Breast epithelium (tissue), 4 donors: ENCODE results near the gene KIF27. TPM values are rescaled to one million over a fixed set of nuclear protein-coding genes. Genes with fewer than 3 reads are reported as not detected.
"Not testable (repeated sequence)": the region's sequence is repeated elsewhere in the genome, so short reads cannot be mapped to it uniquely, and the experiment has no call there.

Source experiments
- DNase-seq, 2 donors: peaks; one replicate each; pipeline ENCODE4 v3.0.0-alpha.2; 2019; ENCODE audit warnings: low spot score in 2 of 2
- H3K27ac ChIP-seq, 2 donors: fragments of 200-600 bp; sonication (generic) in 1 of 2; one replicate each; pipeline ENCODE4 v1.5.1; 2016 to 2019; ENCODE audit warnings: mild to moderate bottlenecking in 1 of 2
- H3K27me3 ChIP-seq, 2 donors: fragments of 200-600 bp; sonication (generic) in 1 of 2; one replicate each; pipeline versions ENCODE4 v1.5.1 to v1.6.0; 2017 to 2019; ENCODE audit warnings: control low read depth in 1 of 2, mild to moderate bottlenecking in 1 of 2
- H3K36me3 ChIP-seq: fragments of 200-600 bp; one replicate; pipeline ENCODE4 v1.5.1; 2019
- H3K4me1 ChIP-seq, 2 donors: fragments of 200-600 bp; sonication (generic); one replicate each; pipeline ENCODE4 v1.5.1; 2016 to 2019; ENCODE audit warnings: control low read depth in 1 of 2
- H3K4me3 ChIP-seq, 3 donors: fragments of 200-600 bp; sonication (generic); 1 replicate in 2 of 3; 2 replicates in 1 of 3; pipeline ENCODE4 v1.5.1; 2016 to 2019; ENCODE audit warnings: mild to moderate bottlenecking in 3 of 3, moderate library complexity in 2 of 3
- H3K9me3 ChIP-seq, 2 donors: fragments of 200-600 bp; sonication (generic) in 1 of 2; one replicate each; pipeline ENCODE4 v1.5.1; 2016 to 2019; ENCODE audit warnings: control low read depth in 1 of 2
- POLR2A ChIP-seq: fragments of 450-650 bp; IDR thresholded peaks from one replicate; pipeline ENCODE4 v1.6.1; 2016; ENCODE audit warnings: antibody characterized with exemption, mild to moderate bottlenecking, moderate library complexity
- POLR2AphosphoS5 ChIP-seq, 3 donors: sonication (generic); formaldehyde crosslinking; IDR thresholded peaks; one replicate each; pipeline ENCODE4 v1.6.1; 2017; ENCODE audit warnings: antibody characterized with exemption in 3 of 3
- intact Hi-C: fragments of 100-400 bp; cut with DNase I; formaldehyde crosslinking; loops from one replicate; pipeline ENCODE4 v1.15.1; 2023; ENCODE audit warnings: low total_unique reads
- total RNA-seq, 3 donors: library from RNA; depleted of rRNA; stranded (reverse); fragments of >200 nt; gene quantifications; one replicate each; pipeline ENCODE4 v1.1.0, GENCODE V29; 2016
- TF ChIP-seq, protein P1 (sequence below), 3 donors: fragments of 450-650 bp; IDR thresholded peaks; one replicate each; pipeline ENCODE4 v1.5.1; 2016 to 2017; ENCODE audit warnings: antibody characterized with exemption in 3 of 3, mild to moderate bottlenecking in 3 of 3, moderate library complexity in 3 of 3

The KIF27 gene
- total RNA-seq, 3 donors from 2014 or later, result 6.9 to 16.1 (median 11.5) TPM

DNA sequence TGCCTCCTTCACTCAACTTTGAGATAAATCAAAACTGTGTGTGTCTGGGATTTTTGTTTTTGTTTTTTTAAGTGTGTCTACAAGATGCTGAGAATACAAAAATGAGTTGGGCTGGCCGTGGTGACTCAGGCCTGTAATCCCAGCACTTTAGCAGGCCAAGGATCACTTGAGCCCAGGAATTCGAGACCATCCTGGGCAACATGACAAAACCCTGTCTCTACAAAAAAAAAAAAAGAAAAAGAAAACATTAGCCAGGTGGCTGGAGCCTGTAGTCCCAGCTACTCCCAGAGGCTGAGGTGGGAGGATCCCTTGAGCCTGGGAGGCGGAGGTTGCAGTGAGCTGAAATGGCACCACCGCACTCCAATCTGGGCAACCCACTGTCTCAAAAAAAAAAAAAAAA lies 37.8 kb upstream of the KIF27 start:
- TF ChIP-seq POLR2AphosphoS5 (IDR thresholded peaks at IDR 0.05) (no peak), POLR2A (no peak)
- TF ChIP-seq, protein P1, sequence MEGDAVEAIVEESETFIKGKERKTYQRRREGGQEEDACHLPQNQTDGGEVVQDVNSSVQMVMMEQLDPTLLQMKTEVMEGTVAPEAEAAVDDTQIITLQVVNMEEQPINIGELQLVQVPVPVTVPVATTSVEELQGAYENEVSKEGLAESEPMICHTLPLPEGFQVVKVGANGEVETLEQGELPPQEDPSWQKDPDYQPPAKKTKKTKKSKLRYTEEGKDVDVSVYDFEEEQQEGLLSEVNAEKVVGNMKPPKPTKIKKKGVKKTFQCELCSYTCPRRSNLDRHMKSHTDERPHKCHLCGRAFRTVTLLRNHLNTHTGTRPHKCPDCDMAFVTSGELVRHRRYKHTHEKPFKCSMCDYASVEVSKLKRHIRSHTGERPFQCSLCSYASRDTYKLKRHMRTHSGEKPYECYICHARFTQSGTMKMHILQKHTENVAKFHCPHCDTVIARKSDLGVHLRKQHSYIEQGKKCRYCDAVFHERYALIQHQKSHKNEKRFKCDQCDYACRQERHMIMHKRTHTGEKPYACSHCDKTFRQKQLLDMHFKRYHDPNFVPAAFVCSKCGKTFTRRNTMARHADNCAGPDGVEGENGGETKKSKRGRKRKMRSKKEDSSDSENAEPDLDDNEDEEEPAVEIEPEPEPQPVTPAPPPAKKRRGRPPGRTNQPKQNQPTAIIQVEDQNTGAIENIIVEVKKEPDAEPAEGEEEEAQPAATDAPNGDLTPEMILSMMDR (IDR thresholded peaks at IDR 0.05), result no peak
- Histone ChIP-seq H3K27me3 (no peaks in the 10 kb centered on the region), H3K36me3 (no peaks in the 10 kb centered on the region), H3K9me3 (no peaks in the 10 kb centered on the region), H3K4me3 (no peak overlapping the region), H3K4me1 (no peaks in the 10 kb centered on the region), H3K27ac (no peak overlapping the region)
- no peak for DNase-seq
- intact Hi-C loops, result no loop called here

DNA sequence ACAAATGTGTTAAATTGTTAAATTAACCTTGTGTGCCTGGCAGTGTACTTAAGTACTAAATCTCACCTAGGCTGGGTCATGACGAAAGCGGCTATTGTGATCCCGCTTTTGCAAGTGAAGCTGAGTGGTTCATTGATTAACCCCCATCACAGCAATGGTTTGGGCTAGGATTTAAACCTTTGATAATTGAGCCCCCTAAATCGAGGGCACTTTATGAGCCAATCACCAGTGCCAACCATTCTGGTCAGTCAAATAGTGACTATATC lies 35.9 kb upstream of the KIF27 start:
- TF ChIP-seq, protein P1 (IDR thresholded peaks at IDR 0.05), result no peak
- TF ChIP-seq POLR2AphosphoS5 (IDR thresholded peaks at IDR 0.05) (no peak), POLR2A (no peak)
- intact Hi-C loops, result no loop called here

DNA sequence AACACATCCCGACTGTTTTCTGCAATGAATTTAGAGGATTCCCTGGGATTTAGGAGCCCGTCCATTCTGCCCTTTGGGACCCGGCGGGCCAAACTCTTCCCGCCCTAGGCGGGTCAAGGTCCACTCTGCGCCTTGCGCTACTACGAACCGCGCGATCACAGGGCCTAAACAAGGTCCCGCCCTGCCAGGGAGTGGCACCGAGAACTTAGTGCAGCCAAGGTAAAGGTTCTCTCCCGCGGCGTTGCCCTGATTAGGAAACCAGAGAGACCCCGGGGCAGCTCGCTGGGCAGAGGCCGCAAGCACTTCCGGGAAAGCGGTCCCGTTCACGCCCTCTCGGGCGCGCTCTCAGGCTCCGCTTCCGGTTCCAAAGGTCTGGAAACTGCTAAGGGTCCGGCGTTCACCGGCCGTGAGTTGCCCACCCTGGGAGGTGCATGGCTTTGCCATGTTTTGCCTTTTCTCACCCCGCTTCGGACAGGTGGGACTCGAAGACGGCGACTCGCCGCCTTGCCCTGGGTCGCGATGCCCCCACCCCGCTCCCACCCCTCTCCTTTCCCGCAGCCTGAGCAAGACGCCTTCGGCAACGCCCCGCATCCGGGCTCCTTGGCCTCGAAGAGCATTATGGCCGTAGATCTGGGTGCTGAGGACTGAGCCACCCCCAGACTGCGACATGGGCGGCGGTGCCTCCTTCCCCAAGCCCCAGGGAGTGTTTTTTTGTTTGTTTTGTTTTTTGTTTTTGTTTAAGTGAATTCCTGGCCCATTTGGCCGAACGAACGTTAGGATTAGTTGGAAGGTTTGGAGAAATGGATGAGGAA lies 35.4 kb upstream of the KIF27 start:
- Histone ChIP-seq H3K36me3 (no peaks in the 10 kb centered on the region), H3K27ac (peak overlapping the region; percentile 90 to 91), H3K4me3 (peak overlapping the region; percentile 70 to 89 (median 77)), H3K9me3 (no peaks in the 10 kb centered on the region), H3K27me3 (no peaks in the 10 kb centered on the region), H3K4me1 (no peaks in the 10 kb centered on the region)
- DNase-seq, result peak; percentile 41 to 75
- TF ChIP-seq POLR2A (no peak), POLR2AphosphoS5 (IDR thresholded peaks at IDR 0.05) (peak in 1 of 3 donors; percentile 33)
- TF ChIP-seq, protein P1 (IDR thresholded peaks at IDR 0.05), result no peak
- intact Hi-C loops, result no loop called here

More for the DNA sequence above, 35.9 kb upstream of the KIF27 start:
- no peaks in the 10 kb centered on the region for H3K4me1 ChIP-seq
- no peak for DNase-seq
- H3K9me3 ChIP-seq, result no peaks in the 10 kb centered on the region
- H3K36me3 ChIP-seq, result no peaks in the 10 kb centered on the region
- H3K4me3 ChIP-seq, result peak overlapping the region; percentile 70 to 89 (median 77)
- H3K27ac ChIP-seq, result peak overlapping the region; percentile 90 to 91
- no peaks in the 10 kb centered on the region for H3K27me3 ChIP-seq

DNA sequence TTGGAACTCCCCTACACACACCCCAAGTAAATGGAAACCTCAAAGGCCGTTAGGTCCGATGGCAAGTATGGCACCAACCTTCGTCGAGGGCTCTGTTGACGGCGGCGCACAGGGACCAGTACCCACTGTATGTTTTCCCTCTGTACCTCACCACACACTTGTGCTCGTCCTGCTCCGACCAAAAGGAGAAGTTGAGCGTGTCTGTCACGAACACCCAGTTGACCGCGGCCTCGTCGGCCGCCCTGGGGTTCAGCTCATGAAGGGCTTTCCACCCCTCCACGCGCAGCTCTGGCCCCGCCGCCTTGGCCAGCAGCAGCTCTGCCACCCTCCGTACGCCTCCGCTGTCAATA lies 34.8 kb upstream of the KIF27 start:
- Histone ChIP-seq H3K9me3 (no peaks in the 10 kb centered on the region), H3K27ac (peak overlapping the region; percentile 90 to 91), H3K36me3 (no peaks in the 10 kb centered on the region), H3K4me3 (peak overlapping the region; percentile 70 to 89 (median 77)), H3K27me3 (no peaks in the 10 kb centered on the region), H3K4me1 (no peaks in the 10 kb centered on the region)
- DNase-seq, result no peak
- intact Hi-C loops, result no loop called here
- TF ChIP-seq, protein P1 (IDR thresholded peaks at IDR 0.05), result no peak
- TF ChIP-seq POLR2A, result no peak
- no peak for TF ChIP-seq POLR2AphosphoS5 (IDR thresholded peaks at IDR 0.05)

DNA sequence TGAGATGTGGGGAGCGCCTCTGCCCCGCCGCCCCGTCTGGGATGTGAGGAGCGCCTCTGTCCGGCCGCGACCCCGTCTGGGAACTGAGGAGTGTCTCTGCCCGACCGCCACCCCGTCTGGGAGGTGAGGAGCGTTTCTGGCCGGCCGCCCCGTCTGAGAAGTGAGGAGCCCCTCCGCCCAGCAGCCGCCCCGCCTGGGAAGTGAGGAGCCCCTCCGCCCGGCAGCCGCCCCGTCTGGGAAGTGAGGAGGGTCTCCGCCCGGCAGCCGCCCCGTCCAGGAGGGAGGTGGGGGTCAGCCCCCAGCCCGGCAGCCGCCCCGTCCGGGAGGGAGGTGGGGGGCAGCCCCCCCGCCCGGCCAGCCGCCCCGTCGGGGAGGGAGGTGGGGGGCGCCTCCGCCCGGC lies 26.9 kb upstream of the KIF27 start:
- H3K27ac ChIP-seq, H3K4me3 ChIP-seq, H3K36me3 ChIP-seq, H3K9me3 ChIP-seq, H3K27me3 ChIP-seq, intact Hi-C loops, H3K4me1 ChIP-seq, DNase-seq: not testable (repeated sequence)
